ENCODE data around the gene STRN. TPM values are rescaled to one million over a fixed set of nuclear protein-coding genes. Genes with fewer than 3 reads are reported as not detected.

STRN gene
- total and polyA plus RNA-seq, 11 donors: 9.2 to 101 (median 62.7) TPM

DNA sequence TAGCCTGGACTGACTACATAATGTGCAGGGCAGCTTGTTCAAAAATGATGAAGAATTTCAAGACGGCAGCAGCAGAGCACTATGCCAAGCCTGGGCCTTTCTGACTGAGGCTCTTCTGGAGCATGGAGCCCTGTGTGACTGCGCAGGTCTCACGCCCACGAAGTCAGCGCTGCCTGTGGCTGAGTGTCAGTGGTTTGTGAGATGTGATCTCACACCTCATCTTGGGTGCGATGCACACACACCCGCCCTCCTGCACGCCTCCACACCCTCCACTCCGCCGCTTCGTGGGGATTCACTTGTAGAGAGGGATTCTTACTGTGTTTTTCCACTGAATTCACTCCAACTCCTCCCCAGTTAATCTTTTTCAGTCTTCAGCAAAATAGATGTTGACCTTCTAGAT lies 166.0 kb downstream of the STRN start:
- H3K27ac ChIP-seq: no peak overlapping the region
- no peaks in the 10 kb centered on the region for H3K36me3 ChIP-seq
- no peak overlapping the region for H3K4me3 ChIP-seq
- 90 to 92% (median 92%) methylated on average over 11 of the region's 11 CpGs for WGBS, 4 donors
- no peaks in the 10 kb centered on the region for H3K27me3 ChIP-seq
- no peak for DNase-seq
- TF ChIP-seq POLR2A (IDR thresholded peaks at IDR 0.05): no peak
- no peak for TF ChIP-seq CTCF (IDR thresholded peaks at IDR 0.05)
- H3K4me1 ChIP-seq: no peaks in the 10 kb centered on the region
- ATAC-seq: no peak
- intact Hi-C loops (cut with DNase I): no loop called here
- peaks cover 0 to 8% (median 0%) of the 10 kb centered on the region in 12 donors for H3K9me3 ChIP-seq

DNA sequence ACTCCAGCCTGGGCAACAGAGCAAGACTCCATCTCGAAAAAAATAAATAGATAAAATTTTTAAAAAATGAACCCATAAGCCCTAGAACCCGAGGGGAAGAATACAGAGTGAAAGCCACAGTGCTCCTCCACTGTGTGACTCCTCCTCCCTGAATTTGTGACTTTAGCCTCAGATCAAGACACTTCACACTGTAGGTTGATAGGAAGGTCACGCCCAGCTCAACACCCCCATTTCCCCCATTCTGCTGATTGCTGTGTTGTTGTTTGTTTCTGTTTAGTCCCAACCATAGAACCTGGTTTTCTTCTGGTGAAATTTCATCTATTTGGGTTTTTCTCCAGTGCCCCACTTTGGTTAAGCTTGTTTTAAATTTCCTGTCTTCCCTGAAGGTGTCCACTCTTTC lies 167.6 kb downstream of the STRN start:
- Histone ChIP-seq H3K36me3 (no peaks in the 10 kb centered on the region), H3K4me3 (no peak overlapping the region), H3K27ac (no peak overlapping the region), H3K27me3 (no peaks in the 10 kb centered on the region), H3K4me1 (no peaks in the 10 kb centered on the region), H3K9me3 (peaks cover 0 to 8% (median 0%) of the 10 kb centered on the region in 12 donors)
- intact Hi-C loops (cut with DNase I): no loop called here
- no peak for DNase-seq
- WGBS, 4 donors: 81 to 91% (median 88%) methylated on average over 3 of the region's 3 CpGs
- ATAC-seq: no peak
- TF ChIP-seq CTCF (IDR thresholded peaks at IDR 0.05): no peak
- no peak for TF ChIP-seq POLR2A (IDR thresholded peaks at IDR 0.05)

DNA sequence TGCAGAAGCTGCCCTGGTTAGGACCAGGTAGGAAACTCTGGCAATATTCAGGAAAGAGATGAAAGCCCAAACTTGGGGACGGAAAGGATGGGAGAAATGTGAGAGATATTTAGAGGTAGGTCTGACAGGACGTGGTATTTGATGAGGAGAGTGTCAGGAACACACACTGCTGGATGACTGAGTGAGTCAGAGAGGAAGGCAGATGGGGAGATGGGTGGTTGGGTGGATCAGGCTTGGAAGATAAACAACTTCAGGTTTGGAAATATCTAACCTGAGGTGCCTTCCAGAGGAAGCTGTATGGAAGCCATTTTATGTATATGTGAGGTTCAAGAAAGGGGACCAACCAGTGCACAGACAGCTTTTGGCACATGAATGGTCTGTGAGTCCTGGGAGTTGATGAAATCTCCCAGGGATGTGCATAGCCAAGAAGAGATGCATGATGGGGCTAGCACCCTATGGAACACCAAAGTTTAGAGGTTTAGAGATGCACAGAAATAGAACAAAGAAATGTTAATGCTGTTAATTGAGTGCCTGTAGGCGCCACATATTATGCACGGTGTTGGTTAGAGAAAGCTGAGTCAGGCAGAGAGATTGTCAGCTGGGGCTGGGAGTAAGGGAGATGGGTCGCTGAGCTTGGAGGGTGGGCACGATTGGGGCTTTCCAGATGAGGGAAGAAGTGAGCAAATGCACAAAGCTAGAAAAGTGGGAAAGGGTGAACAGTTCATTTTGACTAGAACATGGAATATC lies 168.8 kb downstream of the STRN start:
- 57 to 68% (median 59%) methylated on average over 6 of the region's 6 CpGs for WGBS, 4 donors
- intact Hi-C loops (cut with DNase I): no loop called here
- Histone ChIP-seq H3K9me3 (peaks cover 0 to under 1% (median 0%) of the 10 kb centered on the region in 12 donors), H3K4me3 (no peak overlapping the region), H3K4me1 (no peaks in the 10 kb centered on the region), H3K36me3 (no peaks in the 10 kb centered on the region), H3K27me3 (no peaks in the 10 kb centered on the region), H3K27ac (no peak overlapping the region)
- TF ChIP-seq CTCF (IDR thresholded peaks at IDR 0.05): no peak
- no peak for TF ChIP-seq POLR2A (IDR thresholded peaks at IDR 0.05)
- DNase-seq (no peak), ATAC-seq (no peak)

Other genes starting within 250 kb of the STRN start
- 10 to 100 TPM; 16.3 to 22.8 (median 18.8) TPM for gene HEATR5B, start 117.8 kb upstream of the STRN start, total RNA-seq
- 1 to 10 TPM; 6.7 to 8.0 TPM for gene HEATR5B, start 117.8 kb upstream of the STRN start, polyA plus RNA-seq
- 1 to 10 TPM; 3.2 to 9.4 (median 5.6) TPM for gene GPATCH11, start 118.0 kb upstream of the STRN start, total RNA-seq
- 1 to 10 TPM; 3.4 to 4.7 TPM for gene GPATCH11, start 118.0 kb upstream of the STRN start, polyA plus RNA-seq
- gene EIF2AK2, start 190.4 kb upstream of the STRN start, total RNA-seq: 10 to 100 TPM; 12.5 to 38.2 (median 19.6) TPM
- gene EIF2AK2, start 190.4 kb upstream of the STRN start, polyA plus RNA-seq: 1 to 10 TPM; 4.9 to 5.0 TPM
- gene SULT6B1, start 222.1 kb upstream of the STRN start, total RNA-seq: not detected
- not detected for gene SULT6B1, start 222.1 kb upstream of the STRN start, polyA plus RNA-seq
- 10 to 100 TPM; 32.1 to 64.1 (median 54.2) TPM for gene CEBPZOS, start 230.0 kb upstream of the STRN start, total RNA-seq
- gene CEBPZOS, start 230.0 kb upstream of the STRN start, polyA plus RNA-seq: 100 to 1,000 TPM in 1 of 2 donors, 10 to 100 TPM in 1; 35.1 to 118 TPM